GM18868 (cell line): ENCODE results near the gene RHBDF1.
A peak's percentile ranks its signal among the peaks of the same experiment; 100 is the strongest.

Experiments used
- ATAC-seq: cut with Tn5 transposase; IDR thresholded peaks from one replicate; pipeline ENCODE4 v1.9.1; 2021; ENCODE audit warnings: mild to moderate bottlenecking, moderate library complexity; ENCODE audit not compliant: unreplicated experiment

RHBDF1 gene

DNA sequence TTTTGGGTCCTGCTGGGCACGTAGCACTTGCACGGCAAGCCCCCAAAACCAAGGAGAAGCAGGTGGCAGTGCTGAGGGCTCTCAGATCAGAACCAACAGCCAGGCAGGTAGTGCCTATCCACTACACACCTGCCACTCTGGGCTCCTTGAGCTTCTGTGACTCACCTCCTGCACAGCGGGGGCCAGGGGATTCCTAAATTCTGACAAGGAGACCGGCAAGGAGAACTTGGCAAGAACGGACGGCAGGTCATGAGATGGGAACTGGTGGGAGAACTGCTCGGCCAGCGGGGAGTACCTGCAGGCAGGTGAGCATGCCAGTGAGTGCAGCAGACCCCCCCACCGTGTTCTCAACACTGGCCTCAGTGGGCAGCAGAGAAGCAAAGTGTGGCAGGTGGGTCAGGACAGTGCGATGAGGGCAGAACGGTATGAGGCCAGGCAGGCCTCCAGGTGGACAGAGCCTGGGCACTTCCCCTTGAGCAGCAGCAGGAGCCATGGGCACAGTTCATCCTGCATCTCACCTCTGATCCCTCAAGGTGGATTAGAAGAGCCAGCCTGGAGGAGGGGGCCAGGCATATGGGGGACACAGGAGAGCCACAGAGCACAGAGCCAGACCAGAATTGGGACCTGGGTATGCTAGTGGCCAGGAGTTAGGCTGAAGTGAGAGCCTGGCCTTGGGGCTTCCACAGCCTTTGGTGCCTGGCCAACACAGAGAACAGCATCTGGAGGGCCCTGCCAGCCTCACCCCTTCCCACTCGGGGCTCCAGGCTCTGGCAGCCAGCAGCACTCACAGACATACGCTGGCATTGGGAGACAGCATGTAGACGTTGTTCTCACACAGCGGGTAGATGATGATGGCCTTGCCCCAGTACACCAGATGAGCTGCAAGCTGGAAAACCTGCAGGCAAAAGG is 20.3 kb upstream of the RHBDF1 start:
- ATAC-seq: no peak

DNA sequence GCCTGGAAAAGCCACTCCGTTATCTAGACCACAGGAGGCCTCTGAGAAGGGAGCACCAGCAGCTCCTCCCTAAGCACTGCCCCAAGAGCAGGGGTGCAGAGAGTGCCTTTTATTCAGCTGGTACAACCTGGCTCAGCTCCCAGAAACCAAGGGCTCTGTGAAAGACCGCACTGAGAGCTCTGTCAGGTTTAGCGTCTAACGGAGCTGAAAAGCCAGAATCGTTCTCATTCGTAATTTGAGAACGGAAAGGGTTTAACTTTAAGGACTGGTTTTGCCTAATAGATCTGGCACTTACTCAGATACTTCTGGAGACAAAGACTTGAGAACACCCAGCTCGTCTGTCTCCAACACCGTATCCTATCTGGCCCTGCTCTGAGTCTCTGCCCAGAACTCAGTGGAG is 19.1 kb upstream of the RHBDF1 start:
- ATAC-seq: no peak

DNA sequence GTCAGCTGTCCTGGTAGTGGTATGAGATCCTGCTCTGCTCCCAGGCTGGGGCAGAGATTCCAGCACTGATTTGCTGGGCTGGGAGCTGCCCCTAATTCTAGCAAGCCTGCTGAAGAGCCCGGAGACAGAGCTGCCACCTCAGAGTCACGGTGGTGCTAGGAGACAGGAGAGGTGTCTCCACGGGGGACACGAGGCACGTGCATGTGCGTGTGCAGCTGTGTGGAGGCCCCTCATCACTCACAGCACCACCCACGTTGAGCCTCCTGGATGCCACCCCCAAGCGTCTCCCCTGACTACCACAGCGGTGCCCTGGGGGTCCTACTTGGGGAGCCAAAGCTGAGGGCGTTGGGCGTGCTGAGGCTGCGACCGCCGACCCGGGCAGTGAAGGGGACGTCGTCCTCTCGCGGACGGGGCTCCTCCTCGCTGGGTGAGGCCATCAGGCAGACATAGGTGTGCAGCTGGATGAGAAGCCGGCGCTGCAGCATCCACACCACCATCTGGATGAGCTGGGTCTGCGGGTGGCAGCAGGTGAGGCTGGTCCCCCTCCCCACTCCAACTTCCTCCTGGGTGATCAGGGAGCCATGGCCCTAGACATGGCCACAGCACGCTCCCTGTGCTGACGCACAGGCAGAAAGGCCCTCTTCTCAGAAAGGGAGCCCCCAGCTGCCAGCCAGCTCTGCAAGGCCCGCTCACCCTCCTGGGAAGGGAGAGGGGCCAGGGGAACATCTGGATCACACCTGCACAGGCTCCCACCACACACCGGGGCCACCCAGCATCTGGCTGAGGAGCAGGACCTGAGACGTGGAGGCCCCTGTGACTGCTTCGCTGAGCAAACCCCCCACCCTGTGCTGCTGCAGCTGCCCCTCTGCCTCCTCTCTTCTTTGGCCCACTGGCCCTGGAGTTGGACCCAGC is 17.2 kb upstream of the RHBDF1 start:
- no peak for ATAC-seq

DNA sequence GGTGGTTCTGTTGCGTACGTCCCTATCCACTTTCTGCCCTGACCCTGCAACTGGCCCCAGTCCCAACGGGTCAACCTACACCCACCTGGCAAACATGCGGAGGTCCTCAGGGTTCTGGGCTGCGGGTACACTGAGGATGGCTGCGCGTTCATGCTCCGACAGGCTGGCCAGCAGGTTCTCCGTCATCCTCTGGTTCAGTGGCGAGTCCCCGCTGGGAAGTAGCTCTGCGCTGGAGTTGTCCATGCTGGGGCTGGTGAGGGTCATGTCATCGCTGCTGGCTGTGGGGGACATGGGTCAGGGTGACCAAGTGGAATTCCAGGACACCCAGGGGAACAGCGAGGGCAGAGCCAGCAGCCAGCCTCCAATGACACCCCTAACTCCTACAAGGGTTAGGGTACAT is 16.2 kb upstream of the RHBDF1 start:
- ATAC-seq: no peak

DNA sequence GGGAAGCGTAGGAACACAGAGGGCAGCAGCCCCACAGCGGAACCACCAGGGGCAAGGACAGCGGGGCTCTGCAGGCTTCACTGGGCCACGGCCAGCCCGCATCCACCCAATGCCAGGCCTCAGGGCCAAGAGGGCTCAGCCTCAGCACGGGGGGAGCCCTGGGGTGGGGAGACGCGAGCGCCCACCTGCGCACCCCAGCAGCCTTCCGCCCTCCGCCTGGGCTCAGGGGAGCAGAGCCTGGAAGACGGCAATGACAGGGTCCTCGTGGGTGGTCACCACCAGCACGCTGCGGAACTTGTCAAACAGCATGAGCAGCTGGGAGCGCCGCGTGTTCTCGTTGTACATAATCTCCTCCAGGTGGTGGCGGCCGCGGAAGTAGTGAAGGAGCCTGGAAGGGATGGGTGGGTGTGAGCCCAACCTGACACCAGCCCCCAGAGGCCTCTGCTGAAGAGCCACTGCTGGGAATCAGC is 14.1 kb upstream of the RHBDF1 start:
- ATAC-seq: no peak

DNA sequence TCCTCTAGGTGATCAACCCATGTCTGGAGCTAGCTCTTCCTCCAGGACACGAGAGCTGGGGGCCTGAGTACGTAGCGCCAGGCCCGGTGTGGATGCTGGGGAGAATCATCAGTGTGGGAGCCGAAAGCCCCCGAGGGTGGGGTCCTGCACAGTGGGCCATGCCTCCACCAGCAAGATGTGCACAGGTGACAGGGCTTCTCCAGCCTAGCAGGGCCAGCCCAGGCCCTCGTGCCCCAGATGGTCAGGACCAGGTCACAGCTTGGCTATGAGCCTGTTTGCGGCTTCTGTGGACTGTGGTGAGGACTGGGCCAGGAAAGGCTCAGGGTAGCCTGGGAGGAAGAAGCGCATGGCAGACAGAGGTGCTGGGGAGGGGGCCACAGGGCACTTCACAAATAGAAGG is 13.4 kb upstream of the RHBDF1 start:
- ATAC-seq: no peak

DNA sequence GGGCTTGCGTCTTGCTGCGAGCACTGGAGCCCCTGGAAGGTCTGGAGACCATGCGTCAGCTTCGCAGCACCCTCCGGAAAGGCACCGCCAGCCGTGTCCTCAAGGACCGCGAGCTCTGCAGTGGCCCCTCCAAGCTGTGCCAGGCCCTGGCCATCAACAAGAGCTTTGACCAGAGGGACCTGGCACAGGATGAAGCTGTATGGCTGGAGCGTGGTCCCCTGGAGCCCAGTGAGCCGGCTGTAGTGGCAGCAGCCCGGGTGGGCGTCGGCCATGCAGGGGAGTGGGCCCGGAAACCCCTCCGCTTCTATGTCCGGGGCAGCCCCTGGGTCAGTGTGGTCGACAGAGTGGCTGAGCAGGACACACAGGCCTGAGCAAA is 13.0 kb upstream of the RHBDF1 start:
- ATAC-seq: no peak

DNA sequence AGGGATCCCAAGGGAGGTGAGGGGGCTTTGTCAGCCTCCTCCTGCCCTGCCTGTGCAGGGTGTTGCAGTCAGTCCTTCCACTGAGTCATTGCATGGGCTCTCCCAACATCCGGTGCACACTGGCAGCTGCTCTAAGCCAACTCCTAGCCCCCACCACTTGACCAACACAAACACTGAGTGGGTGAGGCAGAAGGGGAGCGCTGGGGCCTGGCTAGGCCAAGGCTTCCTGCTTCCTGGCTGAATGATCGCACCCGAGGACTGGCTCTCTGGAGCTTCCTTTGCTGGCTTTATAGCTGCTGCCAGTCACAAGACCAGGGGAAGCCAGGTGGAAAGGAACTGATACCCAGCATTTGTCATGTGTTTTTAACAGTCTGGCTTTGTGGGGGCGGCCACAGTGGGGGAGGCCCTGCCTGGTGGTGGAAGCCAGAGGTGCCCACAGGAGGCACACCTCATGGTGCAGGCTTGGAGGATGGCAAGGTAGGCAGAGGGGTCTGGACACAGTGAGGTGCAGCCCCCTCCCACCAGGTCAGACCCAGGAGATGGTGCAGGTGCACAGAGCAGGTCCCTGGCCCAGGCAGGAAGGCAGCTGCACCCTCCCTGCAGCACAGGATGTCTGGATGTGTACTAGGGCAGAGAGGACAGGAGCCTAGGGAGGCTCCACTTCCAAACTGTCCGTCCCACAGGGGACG is 12.4 kb upstream of the RHBDF1 start:
- peak; percentile 75 for ATAC-seq

DNA sequence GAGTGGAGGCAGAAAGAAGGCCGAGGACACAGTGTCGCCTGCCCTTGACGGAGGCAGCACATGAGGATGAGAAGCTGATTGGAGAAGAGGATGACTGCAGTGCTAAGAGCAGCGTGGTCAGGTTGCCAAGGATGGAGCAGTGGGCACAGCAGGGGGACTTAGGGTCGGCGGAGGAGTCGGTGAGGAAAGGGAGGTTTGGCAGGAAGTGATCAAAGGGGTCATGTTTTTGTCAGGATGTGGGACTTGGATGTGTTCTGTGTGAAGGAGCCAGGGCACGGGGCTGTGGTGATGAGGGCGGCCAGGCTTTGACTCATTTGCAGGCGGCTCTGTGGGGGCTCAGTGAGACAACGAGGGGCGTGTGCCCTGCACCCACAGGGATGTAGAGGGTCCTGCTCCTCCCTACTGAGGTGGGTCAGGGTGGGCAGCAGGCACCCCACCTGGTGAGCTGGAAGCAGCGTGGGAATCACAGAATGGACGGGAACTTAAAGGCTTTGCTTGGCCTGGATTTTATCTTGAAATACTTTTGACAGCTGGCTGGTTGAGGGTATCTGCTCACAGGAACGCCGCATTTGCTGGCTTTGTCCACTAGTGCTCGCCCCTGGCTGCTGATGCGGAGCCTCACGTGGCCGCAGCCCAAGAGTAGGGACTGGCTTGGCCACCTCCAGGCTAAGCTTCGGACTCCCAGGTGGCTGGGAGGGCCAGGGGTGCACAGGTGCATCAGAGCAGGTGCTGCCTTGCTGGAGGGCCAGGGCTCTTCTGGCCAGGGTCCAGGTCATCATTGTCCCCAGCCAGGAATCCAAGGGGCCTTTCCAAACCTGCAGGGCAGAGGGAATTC is 11.6 kb upstream of the RHBDF1 start:
- no peak for ATAC-seq

DNA sequence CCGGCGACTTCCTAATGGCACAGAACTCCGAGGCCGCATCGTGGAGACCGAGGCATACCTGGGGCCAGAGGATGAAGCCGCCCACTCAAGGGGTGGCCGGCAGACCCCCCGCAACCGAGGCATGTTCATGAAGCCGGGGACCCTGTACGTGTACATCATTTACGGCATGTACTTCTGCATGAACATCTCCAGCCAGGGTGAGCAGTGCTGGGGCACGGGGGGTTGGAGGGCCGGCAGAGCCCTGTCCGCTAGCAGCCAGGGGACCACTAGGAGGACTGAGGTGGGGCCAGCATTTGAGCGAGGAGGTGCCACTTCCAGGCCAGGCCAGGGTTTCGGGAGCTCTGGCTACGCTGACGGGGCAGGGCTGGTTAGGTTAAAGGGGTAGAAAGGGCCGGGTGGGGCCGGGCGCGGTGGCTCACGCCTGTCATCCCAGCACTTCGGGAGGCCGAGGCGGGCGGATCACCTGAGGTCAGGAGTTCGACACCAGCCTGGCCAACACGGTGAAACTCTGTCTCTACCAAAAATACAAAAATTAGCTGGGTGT is 10.7 kb upstream of the RHBDF1 start:
- no peak for ATAC-seq

DNA sequence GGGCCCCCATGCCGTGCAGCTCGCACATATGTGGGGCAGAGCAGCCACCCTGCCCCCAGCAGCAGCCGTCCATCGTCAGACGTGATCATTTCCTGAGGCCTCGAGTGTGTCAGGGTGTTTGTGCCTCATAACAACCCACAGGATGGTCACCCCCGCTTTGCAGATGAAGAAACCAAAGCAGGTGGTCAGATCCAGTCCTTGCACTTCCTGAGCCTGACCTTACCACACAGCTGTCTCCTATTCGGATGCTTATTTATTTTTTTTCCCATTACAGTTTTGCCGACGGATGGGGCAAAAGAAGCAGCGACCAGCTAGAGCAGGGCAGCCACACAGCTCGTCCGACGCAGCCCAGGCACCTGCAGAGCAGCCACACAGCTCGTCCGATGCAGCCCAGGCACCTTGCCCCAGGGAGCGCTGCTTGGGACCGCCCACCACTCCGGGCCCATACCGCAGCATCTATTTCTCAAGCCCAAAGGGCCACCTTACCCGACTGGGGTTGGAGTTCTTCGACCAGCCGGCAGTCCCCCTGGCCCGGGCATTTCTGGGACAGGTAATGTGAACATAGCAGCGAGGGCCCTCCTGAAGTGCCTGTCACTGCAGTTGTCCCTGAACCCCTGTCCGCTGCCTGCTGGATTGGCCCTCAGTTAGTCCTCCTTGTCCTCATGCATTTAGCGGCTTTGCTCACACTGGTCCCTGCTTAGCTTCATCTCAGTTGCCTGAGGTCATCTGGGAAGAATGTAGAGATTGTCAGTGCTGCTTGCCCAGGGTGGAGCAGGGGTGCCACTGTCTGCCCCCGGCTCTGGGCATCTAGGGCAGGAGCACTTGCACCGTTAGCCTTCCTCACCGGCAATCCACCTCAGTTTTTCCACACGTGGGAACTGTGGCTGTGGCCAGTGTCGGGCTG is 7.0 kb upstream of the RHBDF1 start:
- ATAC-seq: no peak

DNA sequence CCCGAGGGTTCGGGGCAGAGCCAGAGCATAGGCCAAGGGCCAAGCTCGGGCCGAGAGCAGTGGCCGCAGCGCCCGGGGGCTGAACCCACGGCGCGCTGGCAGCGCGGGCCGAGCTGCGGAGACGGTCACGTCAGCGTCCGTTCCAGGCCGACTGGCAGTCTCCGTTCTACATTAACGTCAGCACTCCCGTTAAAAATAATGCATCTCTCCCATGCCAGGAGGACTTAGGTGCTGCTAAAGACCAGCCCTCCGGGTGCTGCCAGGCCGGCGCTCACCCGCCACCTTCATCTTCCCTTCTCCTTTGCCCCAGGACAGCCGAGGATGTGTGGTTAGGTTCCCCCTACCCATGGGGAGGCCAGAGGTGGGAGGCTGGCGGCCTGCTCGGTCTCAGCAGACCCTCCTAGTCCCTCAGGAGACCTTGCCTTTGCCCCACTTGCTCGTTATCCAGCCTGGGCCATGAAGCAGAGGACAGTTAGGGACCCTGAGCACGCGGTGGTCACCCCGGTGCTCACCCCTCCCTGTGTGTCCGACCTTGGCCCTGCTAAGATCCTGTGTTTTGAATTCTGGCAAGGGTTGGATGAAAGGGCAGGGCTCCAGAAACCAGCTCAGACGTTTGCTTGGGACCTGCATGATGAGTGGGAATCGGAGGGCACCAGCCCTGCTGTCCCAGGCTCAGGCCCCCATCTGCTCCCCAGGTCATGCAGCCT is 6.2 kb upstream of the RHBDF1 start:
- ATAC-seq: no peak

DNA sequence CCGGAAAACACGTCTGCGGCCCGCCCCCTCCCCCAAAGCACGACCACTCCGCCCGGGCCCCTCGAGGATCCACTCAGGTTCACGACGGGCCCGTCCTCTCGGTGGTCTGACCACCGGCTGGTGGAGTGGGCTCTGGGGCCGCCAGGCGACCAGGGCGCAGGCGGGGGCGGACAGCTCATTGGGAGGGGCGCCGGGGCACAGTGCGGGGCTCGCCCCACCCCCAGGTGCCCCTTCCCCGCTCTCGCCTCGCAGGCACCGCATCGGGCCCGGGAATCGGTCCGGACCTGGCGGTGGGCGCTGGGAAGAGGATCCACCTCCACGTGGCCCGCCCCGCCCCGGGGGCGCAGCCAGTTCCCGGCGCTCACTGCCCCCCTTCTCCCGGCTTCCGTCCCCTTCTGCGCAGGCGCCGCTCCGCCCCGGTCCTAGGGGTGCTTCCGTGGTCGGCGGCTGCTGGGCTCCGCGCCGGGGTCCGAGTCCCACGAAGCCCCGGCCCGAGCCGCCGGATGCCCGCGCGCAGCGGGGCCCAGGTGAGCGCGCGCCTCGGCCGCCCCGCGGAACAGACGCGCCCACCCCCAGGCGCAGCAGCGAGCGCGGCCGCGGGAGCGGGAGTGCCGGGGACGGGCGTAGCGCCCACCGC is 5.5 kb upstream of the RHBDF1 start, which contains the start of gene MPG:
Gene MPG, plus strand, starts transcription at position 419 of the 637 bp plus-strand sequence. Its CDS starts 85 bp downstream, at position 504.
- no peak for ATAC-seq

DNA sequence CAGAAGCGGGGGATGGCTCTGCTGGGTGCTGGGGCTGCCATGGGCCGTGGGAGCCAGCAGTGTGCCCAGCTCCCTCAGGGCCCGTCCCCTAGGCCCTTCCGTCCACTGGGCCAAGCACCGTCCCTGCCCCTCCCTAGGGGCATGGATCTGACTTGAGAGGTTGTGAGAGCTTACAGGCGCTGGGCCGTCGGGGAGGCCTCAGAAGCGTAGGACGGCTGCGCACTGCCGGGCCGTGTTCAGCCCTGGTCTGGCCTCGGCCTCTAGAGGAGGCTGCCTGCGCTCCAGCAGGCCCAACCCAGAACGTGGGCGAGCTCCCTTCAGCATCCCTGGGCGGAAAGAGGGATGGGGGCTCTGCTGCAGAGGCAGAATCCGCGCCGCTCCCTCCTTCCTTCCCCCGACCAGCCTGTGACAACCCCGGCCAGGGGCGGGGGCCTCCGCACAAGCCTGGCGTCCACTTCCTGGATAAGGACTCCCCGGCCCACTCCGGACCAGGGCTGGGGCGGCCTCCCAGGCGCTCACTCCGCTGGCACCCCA is 4.9 kb upstream of the RHBDF1 start:
- ATAC-seq: no peak

DNA sequence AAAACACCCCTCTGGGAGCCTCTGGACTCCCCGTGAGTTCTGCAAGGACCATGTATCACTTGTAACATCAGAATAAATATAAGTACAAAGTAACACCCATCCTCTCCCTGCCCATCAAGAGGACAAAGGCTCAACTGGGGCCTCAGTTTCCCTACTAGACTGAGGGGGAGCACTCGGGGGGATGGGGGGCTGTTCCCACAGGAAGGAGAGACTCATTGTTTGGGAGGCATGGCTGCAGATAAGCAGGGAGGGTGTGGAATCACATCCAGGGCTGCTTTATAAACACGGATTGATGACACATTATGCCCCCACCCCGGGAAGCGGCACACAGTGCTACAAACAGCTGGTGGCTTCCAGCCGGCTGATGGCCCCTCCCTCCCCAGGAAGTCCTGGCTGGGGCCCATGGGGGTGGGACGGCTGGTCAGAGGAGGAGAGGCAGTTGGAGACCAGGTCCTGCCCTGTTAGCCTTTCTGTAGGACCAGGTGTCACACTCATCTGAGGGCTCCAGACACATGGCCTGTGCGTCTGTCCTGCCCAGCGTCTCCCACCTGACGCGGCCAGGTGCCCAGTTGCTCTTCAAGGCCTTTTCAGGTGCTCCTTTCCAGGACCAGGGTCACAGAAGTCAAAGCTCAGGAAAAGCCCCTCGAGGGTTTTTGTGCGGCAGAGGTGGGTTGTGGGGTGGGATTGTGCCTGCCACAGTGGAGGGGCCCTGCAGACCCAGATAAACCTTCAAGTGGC is 4.3 kb upstream of the RHBDF1 start:
- no peak for ATAC-seq

DNA sequence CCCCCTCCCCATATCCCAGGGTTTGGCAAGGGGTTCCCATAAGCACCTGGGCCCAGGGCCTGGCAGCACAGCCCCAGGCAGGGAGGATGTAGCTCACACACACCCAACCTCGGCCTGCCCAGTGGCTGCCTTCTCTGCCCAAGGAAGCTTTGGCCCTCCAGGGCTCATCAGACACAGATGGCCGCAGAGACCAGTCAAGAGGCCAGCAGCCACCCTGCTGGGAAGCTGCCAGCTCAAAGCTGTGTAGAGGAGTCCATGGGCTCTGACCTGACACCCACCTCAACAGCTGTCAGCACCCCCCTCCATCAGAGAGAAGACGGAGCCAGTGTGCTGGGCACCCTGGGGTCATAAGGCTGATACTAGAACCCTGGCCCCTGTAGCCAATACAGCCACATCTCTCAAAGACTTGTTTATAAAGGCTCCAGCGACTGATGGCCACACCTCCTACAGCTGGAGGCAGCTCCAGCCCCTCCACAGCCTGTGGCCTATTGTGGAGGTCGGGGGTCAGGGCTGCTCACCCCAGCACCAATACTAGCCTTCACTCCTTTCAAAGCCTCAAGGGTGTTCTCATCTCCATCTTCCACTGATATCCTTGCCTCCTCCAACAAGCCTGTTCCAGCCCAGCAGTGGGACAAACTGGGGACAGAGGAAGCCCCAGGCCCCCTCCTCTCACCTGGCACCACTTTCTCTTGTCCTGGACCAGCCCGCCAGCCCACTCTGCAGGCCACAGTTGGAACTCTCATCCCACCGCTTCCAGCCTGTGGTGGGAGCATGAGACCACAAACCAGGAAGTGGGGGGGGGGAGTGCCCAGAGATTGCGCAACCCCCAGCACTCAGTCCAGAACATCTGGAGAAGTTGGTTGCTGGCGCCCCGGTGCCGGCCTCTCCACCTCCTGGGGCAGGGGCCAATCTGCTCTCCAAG is 3.4 kb upstream of the RHBDF1 start:
- no peak for ATAC-seq
